NT2/D1 (cell line): ENCODE measurements around the gene AKAP13.

ENCODE experiments used
- SUZ12 ChIP-seq: IDR thresholded peaks from 2 replicates; pipeline ENCODE4 v1.6.1; 2011; ENCODE audit not compliant: insufficient read length, insufficient read depth; ENCODE audit errors: extremely low read depth
- YY1 ChIP-seq: IDR thresholded peaks from 2 replicates; pipeline ENCODE4 v1.6.1; 2011; ENCODE audit not compliant: insufficient read length, insufficient read depth
- ZNF274 ChIP-seq: IDR thresholded peaks from 2 replicates; pipeline ENCODE4 v1.6.1; 2011; ENCODE audit warnings: mild to moderate bottlenecking, low read depth, low read length

DNA sequence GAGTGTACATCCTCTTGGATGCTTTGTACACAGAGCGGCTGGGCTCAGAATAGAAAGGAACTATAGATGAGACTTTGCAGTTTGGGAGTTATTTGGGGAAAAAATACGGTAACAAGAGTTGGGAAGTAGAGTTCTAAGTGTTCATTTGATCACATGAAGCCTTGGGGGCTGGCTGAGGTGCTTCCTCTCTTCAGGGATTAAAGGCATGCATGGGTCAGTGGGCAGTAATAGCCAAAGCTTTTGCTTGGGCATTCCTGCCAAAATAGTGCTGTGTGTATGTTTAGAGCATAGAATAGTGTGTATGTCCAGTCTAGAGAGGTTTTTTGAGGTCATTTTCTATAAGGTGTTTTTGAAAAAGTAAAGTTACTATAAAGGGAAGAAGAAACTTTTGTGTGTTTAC is 12.8 kb downstream of the AKAP13 start:
- no peak for TF ChIP-seq ZNF274
- no peak for TF ChIP-seq YY1
- TF ChIP-seq SUZ12: no peak
